H9 (cell line): ENCODE results near the gene MORC4. TPM values are rescaled to one million over a fixed set of nuclear protein-coding genes. Genes with fewer than 3 reads are reported as not detected.

Experiments used
- DNase-seq: peaks from one replicate; pipeline ENCODE4 v3.0.0-alpha.2; 2017
- H2AFZ ChIP-seq: one replicate; pipeline ENCODE4 v1.6.1; 2013; ENCODE audit warnings: mild to moderate bottlenecking, low read length, control low read depth, moderate library complexity
- H2AK5ac ChIP-seq: 2 replicates; pipeline ENCODE4 v1.6.1; 2013; ENCODE audit warnings: low read length, control low read depth, mixed read lengths; ENCODE audit not compliant: insufficient read length
- H2BK120ac ChIP-seq: one replicate; pipeline ENCODE4 v1.6.1; 2013; ENCODE audit warnings: low read depth, mild to moderate bottlenecking, low read length, control low read depth, inconsistent platforms; ENCODE audit not compliant: poor library complexity, severe bottlenecking
- H2BK12ac ChIP-seq: 2 replicates; pipeline ENCODE4 v1.6.1; 2013; ENCODE audit warnings: low read length, control low read depth, mixed read lengths, low read depth; ENCODE audit not compliant: insufficient read length
- H2BK15ac ChIP-seq: 2 replicates; pipeline ENCODE4 v1.6.1; 2013; ENCODE audit warnings: low read depth, low read length, control low read depth
- H2BK20ac ChIP-seq: one replicate; pipeline ENCODE4 v1.6.1; 2013; ENCODE audit warnings: low read depth, mild to moderate bottlenecking, low read length, control low read depth, inconsistent platforms; ENCODE audit not compliant: poor library complexity, severe bottlenecking
- H2BK5ac ChIP-seq: 2 replicates; pipeline ENCODE4 v1.6.1; 2013; ENCODE audit warnings: low read length, control low read depth, mixed read lengths; ENCODE audit not compliant: insufficient read length
- H3K14ac ChIP-seq: 2 replicates; pipeline ENCODE4 v1.6.1; 2013; ENCODE audit warnings: low read length, control low read depth; ENCODE audit not compliant: insufficient read depth
- H3K18ac ChIP-seq: 2 replicates; pipeline ENCODE4 v1.6.1; 2013; ENCODE audit warnings: low read depth, mild to moderate bottlenecking, mixed read lengths, low read length, control low read depth; ENCODE audit not compliant: insufficient read length
- H3K23ac ChIP-seq: 2 replicates; pipeline ENCODE4 v1.6.1; 2013; ENCODE audit warnings: low read length, control low read depth, mixed read lengths, low read depth; ENCODE audit not compliant: insufficient read length
- H3K23me2 ChIP-seq: 2 replicates; pipeline ENCODE4 v1.6.1; 2013; ENCODE audit warnings: low read depth, mild to moderate bottlenecking, mixed read lengths, low read length, control low read depth; ENCODE audit not compliant: insufficient read length, poor library complexity, severe bottlenecking
- H3K27ac ChIP-seq: 2 replicates; pipeline ENCODE4 v1.5.1; 2013; ENCODE audit warnings: low read length, control low read depth, mixed read lengths, low read depth; ENCODE audit not compliant: insufficient read length
- H3K27me3 ChIP-seq: 2 replicates; pipeline ENCODE4 v1.6.1; 2013; ENCODE audit warnings: low read length, control low read depth, inconsistent platforms; ENCODE audit not compliant: insufficient read depth
- H3K4ac ChIP-seq: 2 replicates; pipeline ENCODE4 v1.6.1; 2013; ENCODE audit warnings: low read depth, mild to moderate bottlenecking, control low read depth, inconsistent platforms, low read length, moderate library complexity
- H3K4me1 ChIP-seq: 2 replicates; pipeline ENCODE4 v1.6.1; 2013; ENCODE audit warnings: low read length, control low read depth, inconsistent platforms; ENCODE audit not compliant: insufficient read depth
- H3K4me2 ChIP-seq: 2 replicates; pipeline ENCODE4 v1.6.1; 2013; ENCODE audit warnings: low read length, control low read depth, mixed read lengths; ENCODE audit not compliant: insufficient read length, insufficient read depth
- H3K56ac ChIP-seq: 2 replicates; pipeline ENCODE4 v1.6.1; 2013; ENCODE audit warnings: low read depth, mild to moderate bottlenecking, mixed read lengths, low read length, control low read depth; ENCODE audit not compliant: insufficient read length
- H3K79me1 ChIP-seq: 2 replicates; pipeline ENCODE4 v1.6.1; 2013; ENCODE audit warnings: low read depth, mild to moderate bottlenecking, moderate library complexity, low read length, control low read depth, inconsistent platforms; ENCODE audit not compliant: insufficient read depth, poor library complexity, severe bottlenecking
- H3K79me2 ChIP-seq: 2 replicates; pipeline ENCODE4 v1.6.1; 2013; ENCODE audit warnings: low read length, control low read depth, inconsistent platforms; ENCODE audit not compliant: insufficient read depth
- H3K9ac ChIP-seq: 2 replicates; pipeline ENCODE4 v1.6.1; 2013; ENCODE audit warnings: low read length, control low read depth, mixed read lengths; ENCODE audit not compliant: insufficient read length; ENCODE audit errors: extremely low read depth
- H3K9me3 ChIP-seq: one replicate; pipeline ENCODE4 v1.6.1; 2013; ENCODE audit warnings: low read depth, low read length, inconsistent platforms; ENCODE audit not compliant: control insufficient read depth
- H3T11ph ChIP-seq: one replicate; pipeline ENCODE4 v1.6.1; 2013; ENCODE audit warnings: mild to moderate bottlenecking, low read length, control low read depth, inconsistent platforms
- H4K20me1 ChIP-seq: one replicate; pipeline ENCODE4 v1.6.1; 2013; ENCODE audit not compliant: control insufficient read depth, insufficient read length, insufficient read depth
- H4K5ac ChIP-seq: 2 replicates; pipeline ENCODE4 v1.6.1; 2013; ENCODE audit warnings: low read depth, mild to moderate bottlenecking, mixed read lengths, low read length, control low read depth; ENCODE audit not compliant: insufficient read length
- H4K8ac ChIP-seq: replicated peaks from 2 replicates; pipeline ENCODE4 v1.6.1; 2013; ENCODE audit warnings: low read length, control low read depth, mixed read lengths, low read depth; ENCODE audit not compliant: insufficient read length
- H4K91ac ChIP-seq: 2 replicates; pipeline ENCODE4 v1.6.1; 2013; ENCODE audit warnings: low read depth, mild to moderate bottlenecking, moderate library complexity, mixed read lengths, low read length, control low read depth; ENCODE audit not compliant: insufficient read length
- H3K27ac Mint-ChIP-seq, 3 experiments: 2 replicates in 2 of 3; 3 replicates in 1 of 3; pipeline ENCODE4 v1.8.0; 2020 to 2021; ENCODE audit warnings: mixed read lengths in 3 of 3, mild to moderate bottlenecking in 1 of 3, moderate library complexity in 1 of 3
- H3K27me3 Mint-ChIP-seq: 2 replicates; pipeline ENCODE4 v1.8.0; 2021; ENCODE audit warnings: low read depth, mild to moderate bottlenecking, moderate library complexity, mixed read lengths
- H3K36me3 Mint-ChIP-seq, 3 experiments: 2 replicates in 2 of 3; 3 replicates in 1 of 3; pipeline ENCODE4 v1.8.0; 2020 to 2021; ENCODE audit warnings: low read depth in 3 of 3, mixed read lengths in 3 of 3; ENCODE audit not compliant: insufficient read depth in 1 of 3
- H3K4me1 Mint-ChIP-seq, 2 experiments: 2 replicates each; pipeline ENCODE4 v1.8.0; 2020; ENCODE audit warnings: mixed read lengths in 2 of 2
- H3K4me3 Mint-ChIP-seq, 2 experiments: 2 replicates in 1 of 2; 3 replicates in 1 of 2; pipeline ENCODE4 v1.8.0; 2020 to 2021; ENCODE audit warnings: mild to moderate bottlenecking in 2 of 2, mixed read lengths in 2 of 2, moderate library complexity in 1 of 2
- H3K9me3 Mint-ChIP-seq, 2 experiments: 2 replicates in 1 of 2; 3 replicates in 1 of 2; pipeline ENCODE4 v1.8.0; 2020; ENCODE audit warnings: mild to moderate bottlenecking in 2 of 2, mixed read lengths in 2 of 2, moderate library complexity in 1 of 2
- CTCF ChIP-seq: fragments of 200-600 bp; sonication (generic); conservative IDR thresholded peaks from 3 replicates; pipeline ENCODE4 v1.8.0; 2021; ENCODE audit warnings: antibody characterized with exemption, mild to moderate bottlenecking
- WGBS: extraction: QIAGEN DNeasy Blood & Tissue Kit; methylation state at CpG from one replicate; pipeline ENCODE4 v1.1.7; 2013; ENCODE audit warnings: missing lambda C conversion rate, low lambda C conversion rate, mixed read lengths; ENCODE audit not compliant: insufficient read length; ENCODE audit errors: extremely low coverage; 5-methylcytosine and 5-hydroxymethylcytosine counted together
- total RNA-seq: library from RNA; stranded (reverse); gene quantifications from 2 replicates; pipeline ENCODE4 v1.2.1, GENCODE V29; 2021

Gene MORC4
- total RNA-seq, 1 experiment from 2014 or later = 4.3 TPM

DNA sequence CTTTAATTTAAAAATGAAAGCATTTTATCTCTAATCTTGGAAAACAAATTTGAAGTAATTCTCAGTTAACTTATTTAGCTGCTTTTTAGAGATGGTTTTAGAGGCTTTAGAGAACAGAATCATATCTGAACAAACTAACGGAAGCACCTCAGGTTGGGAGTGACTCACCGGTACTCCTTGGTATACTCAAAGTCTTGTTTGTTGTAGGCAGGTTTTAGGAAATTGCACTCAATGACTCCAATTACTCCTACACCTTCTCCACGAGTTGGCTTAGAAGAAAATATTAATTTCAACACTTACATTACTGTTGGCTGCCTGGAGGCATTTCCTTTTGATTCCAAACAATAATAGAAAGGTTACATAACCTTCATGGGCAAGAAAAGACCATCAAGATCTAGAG lies 23.6 kb downstream of the MORC4 start:
- no peaks in the 10 kb centered on the region for H3K23me2 ChIP-seq
- H2BK120ac ChIP-seq = no peak overlapping the region
- Mint-ChIP-seq H3K4me1 (0 out of 4 replicates have a peak, but pooled peaks cover 0 to 3% of the 10 kb centered on the region in 2 experiments), H3K9me3 (peaks cover 0 to 21% of the 10 kb centered on the region in 2 experiments; a peak in 2 of 5 replicates), H3K4me3 (no peak overlapping the region), H3K27ac (no peak overlapping the region), H3K27me3 (no peaks in the 10 kb centered on the region), H3K36me3 (peaks cover 0 to 12% (median 0%) of the 10 kb centered on the region in 3 experiments; a peak in 2 of 7 replicates)
- no peaks in the 10 kb centered on the region for H3K79me2 ChIP-seq
- no peaks in the 10 kb centered on the region for H3K4me1 ChIP-seq
- no peak overlapping the region for H2BK5ac ChIP-seq
- H2BK15ac ChIP-seq = no peak overlapping the region
- no peak overlapping the region for H3T11ph ChIP-seq
- H2BK20ac ChIP-seq = no peak overlapping the region
- H3K23ac ChIP-seq = no peak overlapping the region
- no peaks in the 10 kb centered on the region for H3K27me3 ChIP-seq
- no peak overlapping the region for H3K27ac ChIP-seq
- no peaks in the 10 kb centered on the region for H3K79me1 ChIP-seq
- no peak overlapping the region for H2BK12ac ChIP-seq
- H2AFZ ChIP-seq = no peak overlapping the region
- H4K8ac ChIP-seq = no peak overlapping the region
- H2AK5ac ChIP-seq = no peak overlapping the region
- H3K9ac ChIP-seq = no peak overlapping the region
- no CpG with 5 or more reads among the region's 3 CpGs for WGBS
- no peak overlapping the region for H3K18ac ChIP-seq
- H4K91ac ChIP-seq = no peak overlapping the region
- TF ChIP-seq CTCF = no peak
- no peaks in the 10 kb centered on the region for H4K20me1 ChIP-seq
- H3K9me3 ChIP-seq = no peaks in the 10 kb centered on the region
- H4K5ac ChIP-seq = no peak overlapping the region
- no peak overlapping the region for H3K56ac ChIP-seq
- no peak overlapping the region for H3K4me2 ChIP-seq
- no peak for DNase-seq
- H3K4ac ChIP-seq = no peak overlapping the region
- H3K14ac ChIP-seq = no peak overlapping the region
